NCI-H146 (cell line): Measurements from ENCODE around the gene BIRC3.
A peak's percentile ranks its signal among the peaks of the same experiment; 100 is the strongest.
"Not testable (repeated sequence)": the region's sequence is repeated elsewhere in the genome, so short reads cannot be mapped to it uniquely, and the experiment has no call there.

Experiments used
- DNase-seq: peaks from one replicate; lab custom pipeline; 2025; lab: John Stamatoyannopoulos, UW

The BIRC3 gene

GRCh38 chr11:102328748-102329147, 11.5 kb downstream of the BIRC3 start:
- no peak for DNase-seq

GRCh38 chr11:102330231-102330630, 12.9 kb downstream of the BIRC3 start:
- DNase-seq: no peak

- no peak for DNase-seq
These were observed 14.1 kb downstream of the BIRC3 start for GRCh38 chr11:102331341-102331740.

GRCh38 chr11:102332611-102332994, 15.3 kb downstream of the BIRC3 start:
- DNase-seq: no peak

GRCh38 chr11:102338479-102339010, 21.3 kb downstream of the BIRC3 start:
- DNase-seq: no peak

GRCh38 chr11:102341311-102341710, 24.0 kb downstream of the BIRC3 start:
- DNase-seq: not testable (repeated sequence)

GRCh38 chr11:102341844-102342318, 24.6 kb downstream of the BIRC3 start:
- DNase-seq: peak; percentile 83

- no peak for DNase-seq
These were observed 26.5 kb downstream of the BIRC3 start for GRCh38 chr11:102343809-102344208.

- no peak for DNase-seq
These were observed 28.6 kb downstream of the BIRC3 start for GRCh38 chr11:102345904-102346303.

- DNase-seq: no peak
These were observed 29.1 kb downstream of the BIRC3 start for GRCh38 chr11:102346456-102346747.

GRCh38 chr11:102346748-102347461, 29.6 kb downstream of the BIRC3 start, which contains the start of gene BIRC2:
BIRC2 (plus strand) TSS chr11:102347214; CDS start chr11:102349855, 2,641 bp downstream.
- peak; percentile 92 for DNase-seq

- DNase-seq: peak; percentile 28
These were observed 30.4 kb downstream of the BIRC3 start for GRCh38 chr11:102347462-102348370.

- DNase-seq: no peak
These were observed 39.8 kb downstream of the BIRC3 start for GRCh38 chr11:102357116-102357515.

- DNase-seq: no peak
These were observed 42.1 kb downstream of the BIRC3 start for GRCh38 chr11:102359372-102359771.

- DNase-seq: no peak
These were observed 43.4 kb downstream of the BIRC3 start for GRCh38 chr11:102360681-102361080.

GRCh38 chr11:102361086-102362031, 44.1 kb downstream of the BIRC3 start:
- DNase-seq: no peak

GRCh38 chr11:102364991-102365390, 47.7 kb downstream of the BIRC3 start:
- DNase-seq: no peak

GRCh38 chr11:102367364-102367763, 50.1 kb downstream of the BIRC3 start:
- DNase-seq: no peak

GRCh38 chr11:102368472-102368871, 51.2 kb downstream of the BIRC3 start:
- DNase-seq: no peak

GRCh38 chr11:102374633-102375424, 57.5 kb downstream of the BIRC3 start:
- DNase-seq: not testable (repeated sequence)
